Activated gamma-delta T cell treated with anti-CD3 and anti-CD28 coated beads, Interleukin-2, amount 50 U/mL, for 16 hours (primary cell): ENCODE data around the gene ZYG11B.
"Not testable (repeated sequence)": the region's sequence is repeated elsewhere in the genome, so short reads cannot be mapped to it uniquely, and the experiment has no call there.

Experiments
- DNase-seq: peaks from one replicate; pipeline ENCODE4 v3.0.0-alpha.2; 2020; ENCODE audit warnings: low read depth

The ZYG11B gene

DNA sequence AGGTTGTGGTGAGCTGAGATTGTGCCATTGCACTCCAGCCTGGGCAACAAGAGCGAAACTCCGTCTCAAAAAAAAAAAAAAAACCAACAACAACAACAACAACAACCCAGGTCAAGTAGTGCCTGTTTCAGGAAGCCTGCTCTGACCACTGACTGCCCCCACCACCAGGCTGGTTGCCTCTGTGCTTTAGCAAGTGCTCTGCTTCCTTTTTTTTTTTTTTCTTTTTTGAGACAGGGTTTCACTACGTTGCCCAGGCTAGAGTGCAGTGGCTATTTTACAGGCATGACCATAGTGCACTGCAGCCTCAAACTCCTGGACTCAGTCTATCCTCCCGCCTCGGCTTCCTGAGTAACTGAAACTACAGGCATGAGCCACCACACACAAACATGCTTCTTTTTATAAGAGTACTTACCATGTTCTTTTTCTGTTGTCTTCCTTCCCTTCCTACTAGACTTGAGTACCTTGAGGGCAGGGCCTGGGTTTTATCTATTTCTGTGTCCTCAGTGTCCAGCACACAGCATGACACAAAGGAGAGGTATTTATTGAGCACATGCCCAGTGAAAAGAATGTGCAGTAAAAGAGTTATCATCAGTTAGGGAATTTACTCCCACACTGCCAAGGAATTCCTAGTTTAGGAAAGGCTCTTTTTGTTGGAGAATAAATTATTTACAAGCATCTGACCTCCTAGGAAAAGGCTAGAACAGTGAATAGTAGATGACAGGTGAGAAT is 18.2 kb upstream of the ZYG11B start:
- no peak for DNase-seq

DNA sequence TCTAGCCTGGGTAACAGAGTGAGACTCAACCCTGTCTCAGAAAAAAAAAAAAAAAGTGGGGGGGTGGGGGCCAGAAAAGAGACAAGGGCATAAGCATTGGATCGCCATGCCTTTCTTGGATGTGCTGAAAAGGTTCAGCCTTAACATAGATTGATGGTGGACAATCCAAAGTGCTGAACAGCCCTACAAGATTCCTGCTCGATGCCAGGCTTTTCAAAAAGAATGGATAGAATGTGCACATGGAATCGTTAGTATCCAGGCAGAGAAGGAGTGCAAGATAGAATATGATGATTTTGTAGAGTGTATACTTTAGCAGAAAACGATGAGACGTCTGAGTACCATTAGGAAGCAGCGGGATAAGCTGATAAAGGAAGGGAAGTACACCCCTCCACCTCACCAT is 17.2 kb upstream of the ZYG11B start:
- DNase-seq, result no peak

DNA sequence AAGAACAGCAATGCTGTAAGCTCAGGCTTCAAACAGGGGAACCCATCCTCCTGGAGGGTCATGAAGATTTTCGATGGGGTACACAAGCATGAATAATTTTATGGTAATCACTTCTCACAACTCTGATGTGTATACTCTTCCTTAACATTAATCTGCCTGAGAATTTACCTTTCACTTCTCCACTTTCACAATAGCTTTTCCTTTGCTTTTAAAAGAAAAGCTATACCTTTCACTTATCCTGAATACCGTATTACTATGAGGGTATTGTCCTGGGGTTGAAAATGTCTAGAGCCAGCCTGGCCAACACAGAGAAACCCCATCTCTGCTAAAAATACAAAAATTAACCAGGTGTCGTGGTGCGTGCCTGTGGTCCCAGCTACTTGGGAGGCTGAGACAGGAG is 12.7 kb upstream of the ZYG11B start:
- no peak for DNase-seq

DNA sequence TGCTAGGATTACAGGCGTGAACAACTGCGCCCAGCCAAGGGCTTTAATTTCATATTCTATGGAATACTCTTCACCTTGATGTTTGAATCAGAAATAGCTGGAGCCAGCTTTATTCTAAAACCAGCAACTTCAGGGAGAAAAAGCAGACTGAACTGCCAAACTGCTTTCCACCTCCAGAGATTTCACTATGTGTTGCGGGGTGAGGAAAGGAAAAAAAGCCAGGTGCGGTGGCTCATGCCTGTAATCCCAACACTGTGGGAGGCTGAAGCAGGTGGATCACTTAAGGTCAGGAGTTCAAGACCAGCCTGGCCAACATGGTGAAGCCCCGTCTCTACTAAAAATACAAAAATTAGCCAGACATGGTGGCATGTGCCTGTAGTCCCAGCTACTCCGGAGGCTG is 11.0 kb upstream of the ZYG11B start:
- not testable (repeated sequence) for DNase-seq

DNA sequence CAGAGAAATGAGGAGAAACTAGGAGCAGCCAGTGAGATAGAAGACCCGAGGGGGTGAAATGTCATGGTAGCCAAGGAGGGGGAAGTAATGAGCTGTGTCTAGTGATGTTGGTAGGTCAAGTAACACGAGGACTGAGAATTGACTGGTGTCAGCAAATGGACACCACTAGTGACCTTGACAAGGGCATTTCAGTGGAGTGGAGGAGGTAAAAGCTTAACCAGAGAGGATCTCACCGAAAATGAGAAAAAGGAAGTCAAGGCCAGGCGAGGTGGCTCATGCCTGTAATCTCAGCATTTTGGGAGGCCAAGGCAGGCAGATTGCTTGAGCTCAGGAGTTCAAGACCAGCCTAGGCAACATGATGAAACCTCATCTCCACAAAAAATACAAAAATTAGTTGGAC is 3.0 kb upstream of the ZYG11B start:
- DNase-seq, result no peak

DNA sequence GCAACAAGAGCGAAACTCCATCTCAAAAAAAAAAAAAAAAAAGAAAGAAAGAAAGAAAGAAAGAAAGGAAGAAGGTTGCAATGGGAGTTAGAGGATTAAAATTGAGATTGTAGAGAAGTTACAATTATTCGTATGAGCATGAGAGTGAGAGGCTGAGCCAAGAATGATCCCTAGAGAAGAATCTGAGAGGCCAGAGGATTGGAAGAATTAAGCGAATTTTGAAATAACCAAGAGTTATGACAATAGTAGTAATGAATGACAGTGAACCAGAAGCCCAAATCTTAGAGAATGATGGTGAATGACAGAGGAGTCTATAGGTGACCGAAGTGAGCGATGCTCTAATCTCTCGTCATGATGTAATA is 369 bp upstream of the ZYG11B start:
- no peak for DNase-seq

DNA sequence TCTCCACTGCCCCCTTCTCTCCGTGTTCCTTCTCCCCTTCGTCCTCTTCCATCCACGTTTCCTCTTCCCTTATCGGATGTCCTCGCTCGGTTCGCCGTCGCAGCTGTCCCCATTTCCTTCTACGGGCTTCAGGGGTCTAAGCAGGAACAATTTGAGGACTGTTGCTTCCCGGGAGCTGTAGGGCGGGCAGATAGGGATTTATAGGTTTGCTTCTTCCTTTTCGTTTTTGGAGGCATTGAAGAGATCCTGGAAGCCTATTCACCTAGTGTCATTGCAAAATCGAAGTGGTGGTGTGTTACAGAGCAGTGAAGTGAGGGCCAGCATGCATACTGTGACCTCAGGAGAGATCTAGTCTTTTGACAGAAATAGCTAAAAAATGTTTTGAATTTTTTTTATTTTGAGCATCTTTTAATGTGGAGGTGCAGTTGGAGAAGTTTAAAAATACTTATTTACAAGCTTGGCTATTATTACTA is 897 bp downstream of the ZYG11B start:
- DNase-seq, result no peak

DNA sequence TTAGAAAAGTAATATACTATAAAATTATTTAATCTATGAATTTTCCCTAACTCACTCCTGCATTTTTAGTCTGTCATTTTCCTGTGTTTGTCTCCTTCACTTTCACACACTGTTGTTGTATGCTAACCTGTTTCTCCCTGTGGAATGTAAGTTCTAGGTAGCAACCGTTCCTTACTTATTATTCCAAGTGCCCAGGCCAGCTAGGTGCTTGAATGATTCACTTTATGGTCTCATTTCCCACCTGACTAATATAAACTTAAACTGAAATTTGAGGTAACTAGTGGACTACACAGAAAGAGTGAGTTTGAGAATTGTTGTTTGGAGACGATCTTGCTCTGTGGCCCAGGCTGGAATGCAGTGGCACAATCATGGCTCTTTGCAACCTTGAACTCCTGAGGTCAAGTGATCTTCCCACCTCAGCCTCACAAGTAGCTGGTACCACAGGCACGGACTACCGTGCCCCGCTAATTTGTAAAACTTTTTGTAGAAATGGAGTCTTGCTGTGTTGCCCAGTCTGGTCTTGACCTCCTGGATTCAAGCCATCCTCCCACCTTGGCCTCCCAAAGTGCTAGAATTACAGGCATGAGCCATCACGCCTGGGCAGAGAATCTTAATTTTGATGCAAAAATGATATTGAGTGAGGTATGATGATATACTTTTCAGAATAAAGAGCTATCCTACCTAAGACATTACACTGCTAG is 1.9 kb downstream of the ZYG11B start:
- DNase-seq, result no peak

DNA sequence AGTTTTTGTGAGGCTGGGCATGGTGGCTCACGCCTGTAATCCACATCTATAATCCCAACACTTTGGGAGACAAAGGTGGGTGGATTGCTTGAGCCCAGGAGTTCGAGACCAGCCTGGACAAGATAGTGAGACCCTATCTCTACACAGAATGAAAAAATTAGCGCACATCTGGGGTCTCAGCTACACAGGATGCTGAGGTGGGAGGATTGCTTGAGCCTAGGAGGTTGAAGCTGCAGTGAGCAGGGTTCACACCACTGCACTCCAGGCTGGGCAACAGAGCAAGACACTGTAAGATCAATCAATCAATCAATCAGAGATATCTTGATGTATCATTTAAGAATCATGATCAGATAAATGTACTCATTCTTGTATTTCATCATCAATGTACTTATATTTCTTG is 7.1 kb downstream of the ZYG11B start:
- no peak for DNase-seq

DNA sequence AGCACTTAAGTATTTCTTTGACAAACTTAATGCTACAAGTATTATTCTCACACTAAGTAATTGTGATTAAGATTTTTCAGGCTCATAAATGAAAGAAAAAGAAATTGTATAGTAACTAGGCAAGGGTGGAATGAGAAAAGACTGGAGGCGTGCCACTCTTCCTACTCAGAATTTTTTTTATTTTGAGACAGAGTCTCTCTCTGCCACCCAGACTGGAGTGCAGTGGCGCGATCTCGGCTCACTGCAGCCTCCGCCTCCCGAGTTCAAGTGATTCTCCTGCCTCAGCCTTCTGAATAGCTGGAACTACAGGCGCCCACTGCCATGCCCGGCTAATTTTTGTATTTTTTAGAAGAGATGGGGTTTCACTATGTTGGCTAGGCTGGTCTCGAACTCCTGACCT is 9.1 kb downstream of the ZYG11B start:
- DNase-seq, result not testable (repeated sequence)

DNA sequence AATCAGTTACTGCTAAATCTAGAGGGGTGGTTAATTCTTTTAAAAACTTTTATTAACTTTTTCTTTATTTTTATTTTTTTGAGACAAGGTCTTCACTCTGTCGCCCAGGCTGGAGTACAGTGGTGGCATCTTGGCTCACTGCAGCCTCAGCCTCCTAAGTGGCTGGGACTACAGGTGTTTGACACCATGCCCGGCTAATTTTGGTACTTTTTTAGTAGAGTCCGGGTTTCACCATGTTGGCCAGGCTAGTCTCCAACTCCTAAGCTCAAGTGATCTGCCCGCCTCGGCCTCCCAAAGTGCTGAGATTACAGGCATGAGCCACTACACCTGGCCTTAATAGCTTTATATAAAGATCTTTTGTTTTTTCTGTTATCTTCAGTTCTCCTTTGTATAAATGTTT is 11.9 kb downstream of the ZYG11B start:
- DNase-seq, result no peak

DNA sequence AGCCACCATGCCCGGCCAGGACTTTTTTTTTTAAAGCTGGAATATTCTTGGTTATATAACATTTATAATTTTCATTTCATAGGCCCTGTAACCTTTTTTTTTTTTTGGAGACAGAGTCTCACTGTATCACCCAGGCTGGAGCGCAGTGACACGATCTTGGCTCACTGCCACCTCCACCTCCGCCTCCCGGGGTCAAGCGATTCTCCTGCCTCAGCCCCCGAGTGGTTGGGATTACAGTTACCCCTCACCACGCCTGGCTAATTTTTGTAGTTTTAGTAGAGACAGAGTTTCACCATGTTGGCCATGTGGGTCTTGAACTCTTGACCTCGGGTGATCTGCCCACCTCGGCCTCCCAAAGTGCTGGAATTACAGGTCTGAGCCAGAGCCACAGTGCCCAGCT is 12.6 kb downstream of the ZYG11B start:
- no peak for DNase-seq

DNA sequence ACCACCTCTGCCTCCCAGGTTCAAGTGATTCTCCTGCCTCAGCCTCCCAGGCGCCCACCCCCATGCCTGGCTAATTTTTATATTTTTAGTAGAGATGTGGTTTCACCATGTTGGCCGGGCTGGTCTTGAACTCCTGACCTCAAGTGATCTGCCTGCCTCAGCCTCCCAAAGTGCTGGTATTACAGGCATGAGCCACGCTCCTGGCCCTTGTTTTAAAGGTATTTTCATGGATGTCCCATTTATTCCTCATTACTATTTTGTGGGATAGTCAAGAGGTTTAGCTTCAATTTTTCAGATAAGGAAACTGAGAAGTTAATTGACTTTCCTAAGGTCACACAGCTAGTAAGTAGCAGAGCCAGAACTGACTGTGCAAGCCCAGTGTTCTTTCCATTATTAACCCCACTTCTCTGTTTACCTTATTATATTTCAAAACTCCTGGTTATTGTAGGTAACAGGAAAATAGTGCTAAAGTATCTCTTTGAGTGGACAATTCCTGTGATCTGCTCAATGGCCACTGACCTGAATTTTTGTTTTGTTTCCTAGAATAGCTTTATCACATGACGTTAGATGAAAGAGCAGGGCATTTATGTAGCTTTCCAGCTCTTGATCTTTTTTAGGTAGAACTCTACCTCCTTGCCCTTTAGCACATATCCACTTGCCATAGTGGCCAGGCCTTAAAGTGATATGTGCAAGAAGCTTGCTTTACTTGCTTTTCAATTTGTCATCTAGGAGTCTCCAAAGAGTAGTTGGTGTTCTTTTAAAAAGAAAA is 13.6 kb downstream of the ZYG11B start:
- no peak for DNase-seq

DNA sequence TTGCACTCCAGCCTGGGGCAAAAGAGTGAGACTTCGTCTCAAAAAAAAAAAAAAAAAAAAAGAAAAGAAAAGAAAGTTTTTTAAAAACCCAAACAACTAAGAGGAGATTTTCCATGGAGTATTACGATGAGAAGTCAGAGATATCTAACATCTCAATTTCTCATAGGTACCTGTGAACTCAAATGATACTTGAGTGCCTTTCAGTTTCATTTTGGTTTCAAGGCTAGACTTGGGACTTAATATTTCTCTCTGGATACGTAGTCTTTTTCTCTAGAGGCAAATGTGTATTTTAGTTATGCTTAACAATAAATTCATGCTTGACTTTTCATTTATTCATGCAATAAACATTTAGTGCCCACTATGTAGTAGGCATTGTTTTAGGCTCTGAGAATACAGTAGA is 15.0 kb downstream of the ZYG11B start:
- DNase-seq, result no peak

DNA sequence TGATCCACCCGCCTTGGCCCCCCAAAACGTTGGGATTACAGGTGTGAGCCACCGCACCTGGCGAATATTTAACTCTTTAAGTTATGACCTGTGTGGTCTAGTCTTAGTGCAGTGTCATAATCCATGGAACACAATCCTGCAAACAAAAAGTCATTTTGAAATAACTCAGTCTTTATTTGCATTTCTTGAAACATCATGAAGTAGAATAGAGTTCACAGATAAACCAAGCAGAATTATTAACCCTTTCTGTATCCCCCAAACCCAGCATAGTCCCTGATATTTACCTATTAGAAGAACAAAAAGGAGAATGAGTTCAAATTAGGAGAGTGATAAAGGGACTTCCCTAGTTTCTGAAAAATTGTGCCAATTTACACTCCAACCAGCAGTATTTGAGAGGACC is 19.9 kb downstream of the ZYG11B start:
- DNase-seq, result no peak

DNA sequence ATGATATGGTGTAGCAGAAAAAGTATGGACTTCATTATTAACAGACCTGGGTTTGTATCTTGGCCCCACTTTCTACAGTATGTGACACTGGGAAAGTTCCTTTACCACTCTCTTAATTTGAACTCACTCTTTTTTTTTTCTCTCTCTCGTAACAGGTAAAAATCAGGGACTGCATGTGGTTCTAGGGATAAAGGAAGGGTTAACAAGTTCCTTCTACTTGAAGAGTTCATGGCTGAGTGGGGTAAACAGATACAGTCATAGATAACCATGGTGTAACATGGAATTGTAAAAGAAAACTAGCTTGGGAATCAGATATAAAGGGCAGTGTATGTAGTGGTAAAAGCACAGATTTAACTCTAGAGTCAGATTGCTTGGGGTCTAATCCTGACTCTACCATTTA is 21.2 kb downstream of the ZYG11B start:
- DNase-seq, result no peak

DNA sequence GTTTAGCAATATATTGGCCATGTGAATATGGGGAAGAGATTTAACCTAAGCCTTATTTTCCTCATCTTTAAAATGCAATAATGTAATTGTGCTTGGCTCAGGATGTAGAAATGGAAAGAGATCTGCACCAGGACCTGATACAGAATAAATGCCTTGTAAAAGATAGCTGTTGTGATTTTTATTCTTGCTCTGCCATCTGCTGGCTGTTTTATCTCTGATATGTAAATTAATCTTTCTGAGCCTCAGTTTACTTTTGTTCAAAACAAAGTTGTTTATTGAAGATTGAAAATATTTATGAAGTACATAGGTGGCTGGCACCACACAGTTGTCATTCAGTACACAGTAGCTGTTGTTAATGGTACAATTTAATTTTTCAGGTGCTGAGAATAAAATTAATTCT is 21.9 kb downstream of the ZYG11B start:
- no peak for DNase-seq

DNA sequence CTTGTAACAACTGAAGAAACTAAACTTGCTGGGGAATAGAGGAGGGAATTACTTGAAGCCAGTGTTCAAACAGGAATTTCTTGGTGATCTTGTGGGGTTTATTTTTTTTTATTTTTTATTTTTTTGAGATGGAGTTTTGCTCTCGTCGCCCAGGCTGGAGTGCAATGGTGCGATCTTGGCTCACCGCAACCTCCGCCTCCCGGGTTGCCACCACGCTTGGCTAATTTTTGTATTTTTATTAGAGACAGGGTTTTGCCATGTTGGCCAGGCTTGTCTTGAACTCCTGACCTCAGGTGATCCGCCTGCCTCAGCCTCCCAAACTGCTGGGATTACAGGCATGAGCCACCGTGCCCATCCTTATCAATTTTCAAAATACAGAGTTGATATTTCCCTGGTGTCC is 23.2 kb downstream of the ZYG11B start:
- not testable (repeated sequence) for DNase-seq

DNA sequence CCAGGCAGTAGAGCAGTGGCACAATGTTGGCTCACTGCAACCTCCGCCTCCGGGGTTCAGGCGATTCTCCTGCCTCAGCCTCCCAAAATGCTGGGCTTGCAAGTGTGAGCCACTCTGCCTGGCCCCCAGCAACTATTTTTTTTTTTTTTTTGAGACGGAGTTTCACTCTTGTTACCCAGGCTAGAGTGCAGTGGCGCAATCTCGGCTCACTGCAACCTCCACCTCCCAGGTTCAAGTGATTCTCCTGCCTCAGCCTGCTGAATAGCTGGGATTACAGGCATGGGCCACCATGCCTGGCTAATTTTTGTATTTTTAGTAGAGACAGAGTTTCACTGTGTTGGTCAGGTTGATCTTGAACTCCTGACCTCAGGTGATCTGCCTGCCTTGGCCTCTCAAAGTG is 23.9 kb downstream of the ZYG11B start:
- not testable (repeated sequence) for DNase-seq

DNA sequence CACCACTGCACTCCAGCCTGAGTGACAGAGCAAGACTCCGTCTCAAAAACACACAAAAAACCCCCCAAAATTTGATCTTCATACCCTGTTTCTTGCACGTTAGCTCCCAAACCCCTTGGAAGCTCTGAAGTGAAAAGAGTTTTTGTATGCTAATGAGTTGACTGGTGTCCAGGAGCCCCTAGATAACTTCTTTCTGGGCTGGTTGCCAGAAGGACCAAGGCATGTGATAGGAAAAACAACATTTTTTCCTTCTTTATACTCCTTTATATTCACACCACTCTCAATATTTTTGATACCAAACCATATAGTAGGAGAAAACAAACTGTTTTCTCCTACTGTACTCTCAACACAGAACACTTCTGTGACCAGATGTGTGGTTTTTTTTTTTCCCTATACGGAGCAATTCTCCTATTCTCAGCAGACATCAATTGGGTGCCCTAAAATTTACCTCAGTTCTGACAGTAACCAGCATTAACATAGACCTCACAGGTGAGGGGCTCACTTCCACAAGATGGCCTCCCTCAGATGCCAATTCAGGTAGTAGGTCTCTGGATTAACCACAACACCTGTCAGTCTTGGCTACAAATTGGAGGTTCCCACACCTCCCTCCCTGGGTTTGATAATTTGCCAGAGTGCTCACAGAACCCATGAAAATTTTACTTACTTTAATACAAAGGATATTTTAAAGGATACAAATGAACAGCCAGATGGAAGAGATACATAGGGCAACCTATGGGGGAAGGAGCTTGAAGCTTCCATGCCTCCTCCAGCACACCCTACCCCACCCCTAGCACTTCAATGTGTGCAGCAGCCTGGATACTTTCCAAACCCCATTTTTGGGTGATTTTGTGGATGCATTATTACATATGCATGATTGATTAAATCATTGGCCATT is 25.6 kb downstream of the ZYG11B start:
- no peak for DNase-seq

DNA sequence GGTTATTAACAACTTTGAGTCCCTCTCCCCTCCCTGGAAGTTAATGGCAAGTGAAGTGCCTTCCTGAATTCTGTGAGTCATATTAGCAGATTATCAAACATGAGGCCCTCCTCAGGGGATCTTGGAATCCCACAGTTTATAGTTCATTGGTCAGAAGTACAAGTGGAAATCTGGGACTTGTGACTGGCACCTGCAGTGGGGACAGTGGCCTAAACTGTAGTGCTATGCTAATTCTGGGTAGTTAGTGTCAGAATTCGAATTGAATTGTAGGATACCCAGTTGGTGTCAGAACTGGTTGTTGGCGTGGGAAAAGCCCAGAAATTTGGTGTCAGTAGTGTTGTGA is 26.2 kb downstream of the ZYG11B start:
- DNase-seq, result no peak

DNA sequence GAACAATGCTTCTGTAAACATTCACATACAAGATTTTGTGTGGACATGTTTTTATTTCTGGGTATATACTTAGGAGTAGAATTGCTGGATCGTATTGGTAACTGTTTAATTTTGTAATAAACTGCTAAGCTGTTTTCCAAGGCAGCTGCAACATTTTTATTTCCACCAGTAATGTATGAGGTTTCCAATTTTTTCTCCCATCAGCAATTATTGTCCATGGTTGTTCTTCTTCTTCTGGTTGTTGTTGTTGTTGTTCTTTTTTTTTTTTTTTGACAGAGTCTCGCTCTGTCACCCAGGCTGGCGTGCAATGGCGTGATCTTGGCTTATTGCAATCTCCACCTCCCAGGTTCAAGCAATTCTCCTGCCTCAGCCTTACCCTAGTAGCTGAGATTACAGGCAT is 26.9 kb downstream of the ZYG11B start:
- no peak for DNase-seq
